Right lobe of liver (tissue), 4 donors: ENCODE results near the gene ARFGAP2.

ENCODE experiments used
- CTCF ChIP-seq, 4 donors: fragments of 200-600 bp in 3 of 4; fragments of 450-650 bp in 1 of 4; IDR thresholded peaks; one replicate each; pipeline versions ENCODE4 v1.5.1 to v1.8.0; 2016 to 2022; ENCODE audit warnings: antibody characterized with exemption in 4 of 4, mild to moderate bottlenecking in 2 of 4
- POLR2A ChIP-seq: fragments of 450-650 bp; IDR thresholded peaks from one replicate; pipeline ENCODE4 v1.6.1; 2017; ENCODE audit warnings: antibody characterized with exemption, mild to moderate bottlenecking
- donor health status: DM: no; HTN: no; CAD: no.
- donor health status: DM: no; HTN: no; CAD: no.
- donor health status: DM: no; HTN: yes; CAD: no.

DNA sequence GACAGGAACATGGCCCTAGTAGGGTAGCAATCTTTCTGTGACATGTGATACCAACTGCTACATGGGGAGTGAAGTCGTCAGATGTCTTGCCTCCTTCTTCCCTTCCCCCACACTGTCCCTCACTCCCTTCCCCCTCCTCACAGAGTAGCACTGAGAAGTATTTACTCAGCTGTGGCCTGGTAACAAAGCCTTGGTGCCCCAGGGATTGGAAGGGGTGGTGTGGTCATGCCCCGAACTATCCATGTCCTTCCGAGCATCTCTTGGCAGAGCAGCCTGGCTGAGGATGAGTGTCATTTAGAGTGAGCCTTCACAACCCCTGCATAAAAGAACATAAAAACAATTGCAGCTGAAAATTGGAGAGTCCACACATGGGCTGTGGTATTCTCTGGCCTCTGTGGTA lies 46.1 kb downstream of the ARFGAP2 start:
- TF ChIP-seq CTCF (IDR thresholded peaks at IDR 0.05) (no peak), POLR2A (no peak)
